ENCODE results near the gene CRKL. TPM values are rescaled to one million over a fixed set of nuclear protein-coding genes. Genes with fewer than 3 reads are reported as not detected.
"Not testable (repeated sequence)": the region's sequence is repeated elsewhere in the genome, so short reads cannot be mapped to it uniquely, and the experiment has no call there.

CRKL gene
- total RNA-seq, 1 experiment from 2014 or later, result 82.5 TPM

- TF ChIP-seq EZH2 (IDR thresholded peaks at IDR 0.05; ENCODE audit: borderline replicate concordance, low read depth, low read length, poor library complexity, severe bottlenecking), result no peak
- no peak for TF ChIP-seq CTCF (conservative IDR thresholded peaks at IDR 0.05; ENCODE audit: low read depth, low read length)
- intact Hi-C loops (cut with micrococcal nuclease; ENCODE audit: unreplicated experiment), result loop anchor here (10.0 kb wide), 1 partner anchor 55 kb away; no protein-coding TSS in a partner anchor
- no peak overlapping the region for H3K27ac ChIP-seq (ENCODE audit: low read depth, low read length, poor library complexity, severe bottlenecking)
- no TSS peak for BruUV-seq (replicated peaks)
- peaks cover 5% of the 10 kb centered on the region for H3K4me1 ChIP-seq (ENCODE audit: insufficient read depth, low read length, poor library complexity, severe bottlenecking)
- CTCF ChIA-PET, result no interaction called here
- no peak for DNase-seq (ENCODE audit: low spot score)
- H3K27me3 ChIP-seq (replicated peaks; ENCODE audit: insufficient read depth, low read depth, low read length, poor library complexity), result no peaks in the 10 kb centered on the region
- H3K36me3 ChIP-seq (ENCODE audit: insufficient read depth, low read length, poor library complexity, severe bottlenecking), result peaks cover 11% of the 10 kb centered on the region
- H3K4me3 ChIP-seq (ENCODE audit: low read depth, low read length, poor library complexity, severe bottlenecking), result no peak overlapping the region
- POLR2A ChIA-PET (ENCODE audit: low non-redundant PET), result no interaction called here
- H3K9me3 ChIP-seq (ENCODE audit: low read depth, low read length, poor library complexity, severe bottlenecking), result no peaks in the 10 kb centered on the region
Observed at GRCh38 chr22:20889904-20890540, 27.2 kb upstream of the CRKL start.

- DNase-seq (ENCODE audit: low spot score), result no peak
- peaks cover 5% of the 10 kb centered on the region for H3K4me1 ChIP-seq (ENCODE audit: insufficient read depth, low read length, poor library complexity, severe bottlenecking)
- H3K4me3 ChIP-seq (ENCODE audit: low read depth, low read length, poor library complexity, severe bottlenecking), result no peak overlapping the region
- TF ChIP-seq EZH2 (IDR thresholded peaks at IDR 0.05; ENCODE audit: borderline replicate concordance, low read depth, low read length, poor library complexity, severe bottlenecking) (no peak), CTCF (conservative IDR thresholded peaks at IDR 0.05; ENCODE audit: low read depth, low read length) (no peak)
- POLR2A ChIA-PET (ENCODE audit: low non-redundant PET), result no interaction called here
- no peak overlapping the region for H3K27ac ChIP-seq (ENCODE audit: low read depth, low read length, poor library complexity, severe bottlenecking)
- peaks cover 11% of the 10 kb centered on the region for H3K36me3 ChIP-seq (ENCODE audit: insufficient read depth, low read length, poor library complexity, severe bottlenecking)
- no peaks in the 10 kb centered on the region for H3K27me3 ChIP-seq (replicated peaks; ENCODE audit: insufficient read depth, low read depth, low read length, poor library complexity)
- CTCF ChIA-PET, result no interaction called here
- intact Hi-C loops (cut with micrococcal nuclease; ENCODE audit: unreplicated experiment), result no loop called here
- no peaks in the 10 kb centered on the region for H3K9me3 ChIP-seq (ENCODE audit: low read depth, low read length, poor library complexity, severe bottlenecking)
- BruUV-seq (replicated peaks), result no TSS peak
Observed at GRCh38 chr22:20890975-20891374, 26.2 kb upstream of the CRKL start.

- H3K27ac ChIP-seq (ENCODE audit: low read depth, low read length, poor library complexity, severe bottlenecking); DNase-seq (ENCODE audit: low spot score); H3K9me3 ChIP-seq (ENCODE audit: low read depth, low read length, poor library complexity, severe bottlenecking); H3K27me3 ChIP-seq (replicated peaks; ENCODE audit: insufficient read depth, low read depth, low read length, poor library complexity); BruUV-seq (replicated peaks); H3K4me1 ChIP-seq (ENCODE audit: insufficient read depth, low read length, poor library complexity, severe bottlenecking); POLR2A ChIA-PET (ENCODE audit: low non-redundant PET); H3K4me3 ChIP-seq (ENCODE audit: low read depth, low read length, poor library complexity, severe bottlenecking); H3K36me3 ChIP-seq (ENCODE audit: insufficient read depth, low read length, poor library complexity, severe bottlenecking); CTCF ChIA-PET; intact Hi-C loops (cut with micrococcal nuclease; ENCODE audit: unreplicated experiment): not testable (repeated sequence)
Observed at GRCh38 chr22:20897737-20898136, 19.5 kb upstream of the CRKL start.

- no TSS peak for BruUV-seq (replicated peaks)
- no peak overlapping the region for H3K4me3 ChIP-seq (ENCODE audit: low read depth, low read length, poor library complexity, severe bottlenecking)
- no peaks in the 10 kb centered on the region for H3K36me3 ChIP-seq (ENCODE audit: insufficient read depth, low read length, poor library complexity, severe bottlenecking)
- DNase-seq (ENCODE audit: low spot score), result no peak
- H3K27ac ChIP-seq (ENCODE audit: low read depth, low read length, poor library complexity, severe bottlenecking), result no peak overlapping the region
- no peaks in the 10 kb centered on the region for H3K9me3 ChIP-seq (ENCODE audit: low read depth, low read length, poor library complexity, severe bottlenecking)
- ChIA-PET POLR2A (ENCODE audit: low non-redundant PET) (no interaction called here), CTCF (no interaction called here)
- no peaks in the 10 kb centered on the region for H3K4me1 ChIP-seq (ENCODE audit: insufficient read depth, low read length, poor library complexity, severe bottlenecking)
- intact Hi-C loops (cut with micrococcal nuclease; ENCODE audit: unreplicated experiment), result no loop called here
- no peak for TF ChIP-seq EZH2 (IDR thresholded peaks at IDR 0.05; ENCODE audit: borderline replicate concordance, low read depth, low read length, poor library complexity, severe bottlenecking)
- no peak for TF ChIP-seq CTCF (conservative IDR thresholded peaks at IDR 0.05; ENCODE audit: low read depth, low read length)
- H3K27me3 ChIP-seq (replicated peaks; ENCODE audit: insufficient read depth, low read depth, low read length, poor library complexity), result no peaks in the 10 kb centered on the region
Observed at GRCh38 chr22:20899827-20900423, 17.3 kb upstream of the CRKL start.

GRCh38 chr22:20901093-20902033 is 15.8 kb upstream of the CRKL start:
- ChIA-PET POLR2A (ENCODE audit: low non-redundant PET) (interaction anchor here (0.6 kb wide), 1 partner anchor 384 kb away, joined by 3 read pairs; no protein-coding TSS in a partner anchor), CTCF (interaction anchor here (0.6 kb wide), 1 partner anchor 18 kb away, joined by 4 read pairs; no protein-coding TSS in a partner anchor)
- H3K9me3 ChIP-seq (ENCODE audit: low read depth, low read length, poor library complexity, severe bottlenecking); H3K4me1 ChIP-seq (ENCODE audit: insufficient read depth, low read length, poor library complexity, severe bottlenecking); H3K4me3 ChIP-seq (ENCODE audit: low read depth, low read length, poor library complexity, severe bottlenecking); BruUV-seq (replicated peaks); DNase-seq (ENCODE audit: low spot score); intact Hi-C loops (cut with micrococcal nuclease; ENCODE audit: unreplicated experiment); H3K27ac ChIP-seq (ENCODE audit: low read depth, low read length, poor library complexity, severe bottlenecking); H3K27me3 ChIP-seq (replicated peaks; ENCODE audit: insufficient read depth, low read depth, low read length, poor library complexity); H3K36me3 ChIP-seq (ENCODE audit: insufficient read depth, low read length, poor library complexity, severe bottlenecking): not testable (repeated sequence)

All from A673 (cell line).